Spleen (tissue), 7 donors: ENCODE measurements around the gene LAIR1.

Source experiments
- POLR2AphosphoS5 ChIP-seq, 3 donors: sonication (generic); formaldehyde crosslinking; IDR thresholded peaks; one replicate each; pipeline ENCODE4 v1.5.1; 2017; ENCODE audit warnings: antibody characterized with exemption in 3 of 3
- TF ChIP-seq, protein P1 (sequence below), 11 experiments: fragments of 200-600 bp in 7 of 11; fragments of 450-650 bp in 4 of 11; sonication (generic) in 4 of 11; IDR thresholded peaks in 8 of 11; conservative IDR thresholded peaks in 3 of 11; 1 replicate in 7 of 11; 2 replicates in 4 of 11; pipeline versions ENCODE4 v1.4.0 to v1.8.0; 2016 to 2021; ENCODE audit warnings: antibody characterized with exemption in 11 of 11, inconsistent platforms in 4 of 11, mild to moderate bottlenecking in 1 of 11
- donor health status: DM: no; HTN: no; CAD: no; lungs with moderate emphysema.
- donor health status: DM: no; HTN: no; CAD: no.
- donor health status: DM: no; HTN: no; CAD: no.

DNA sequence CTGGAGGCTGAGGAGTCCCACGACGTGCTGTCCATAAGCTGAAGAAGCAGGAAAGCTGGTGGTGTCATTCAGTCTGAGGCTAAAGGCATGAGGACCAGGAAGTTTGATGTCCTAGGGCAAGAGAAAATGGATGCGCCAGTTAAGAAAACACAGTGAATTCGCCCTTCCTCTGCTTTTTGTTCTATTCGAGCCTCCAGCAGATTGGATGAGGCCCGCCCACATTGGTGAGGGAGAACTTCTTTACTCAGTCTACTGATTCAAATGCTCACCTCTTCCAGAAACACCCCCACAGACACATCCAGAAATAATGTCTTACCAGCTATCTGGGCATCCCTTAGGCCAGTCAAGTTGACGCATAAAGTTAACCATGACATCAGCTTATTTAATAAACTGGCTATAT is 43.0 kb upstream of the LAIR1 start:
- TF ChIP-seq, protein P1, sequence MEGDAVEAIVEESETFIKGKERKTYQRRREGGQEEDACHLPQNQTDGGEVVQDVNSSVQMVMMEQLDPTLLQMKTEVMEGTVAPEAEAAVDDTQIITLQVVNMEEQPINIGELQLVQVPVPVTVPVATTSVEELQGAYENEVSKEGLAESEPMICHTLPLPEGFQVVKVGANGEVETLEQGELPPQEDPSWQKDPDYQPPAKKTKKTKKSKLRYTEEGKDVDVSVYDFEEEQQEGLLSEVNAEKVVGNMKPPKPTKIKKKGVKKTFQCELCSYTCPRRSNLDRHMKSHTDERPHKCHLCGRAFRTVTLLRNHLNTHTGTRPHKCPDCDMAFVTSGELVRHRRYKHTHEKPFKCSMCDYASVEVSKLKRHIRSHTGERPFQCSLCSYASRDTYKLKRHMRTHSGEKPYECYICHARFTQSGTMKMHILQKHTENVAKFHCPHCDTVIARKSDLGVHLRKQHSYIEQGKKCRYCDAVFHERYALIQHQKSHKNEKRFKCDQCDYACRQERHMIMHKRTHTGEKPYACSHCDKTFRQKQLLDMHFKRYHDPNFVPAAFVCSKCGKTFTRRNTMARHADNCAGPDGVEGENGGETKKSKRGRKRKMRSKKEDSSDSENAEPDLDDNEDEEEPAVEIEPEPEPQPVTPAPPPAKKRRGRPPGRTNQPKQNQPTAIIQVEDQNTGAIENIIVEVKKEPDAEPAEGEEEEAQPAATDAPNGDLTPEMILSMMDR (IDR thresholded peaks at IDR 0.05 in 8 of 11, conservative IDR thresholded peaks at IDR 0.05 in 3 of 11) = no peak
- TF ChIP-seq POLR2AphosphoS5 (IDR thresholded peaks at IDR 0.05) = no peak
